GM12878 (cell line): ENCODE measurements around the gene TRAPPC3.

Experiments used
- DPF2 ChIP-seq: fragments of 450-650 bp; IDR thresholded peaks from 2 replicates; pipeline ENCODE4 v1.6.1; 2017; ENCODE audit warnings: mild to moderate bottlenecking
- SRF ChIP-seq, 2 experiments: IDR thresholded peaks; 2 replicates each; pipeline ENCODE4 v1.6.1; 2011; ENCODE audit warnings: low read depth in 2 of 2, low read length in 2 of 2, mild to moderate bottlenecking in 1 of 2, moderate library complexity in 1 of 2
- STAT1 ChIP-seq: fragments of 450-650 bp; conservative IDR thresholded peaks from 2 replicates; pipeline ENCODE4 v1.6.1; 2014; ENCODE audit warnings: antibody characterized with exemption, mild to moderate bottlenecking

DNA sequence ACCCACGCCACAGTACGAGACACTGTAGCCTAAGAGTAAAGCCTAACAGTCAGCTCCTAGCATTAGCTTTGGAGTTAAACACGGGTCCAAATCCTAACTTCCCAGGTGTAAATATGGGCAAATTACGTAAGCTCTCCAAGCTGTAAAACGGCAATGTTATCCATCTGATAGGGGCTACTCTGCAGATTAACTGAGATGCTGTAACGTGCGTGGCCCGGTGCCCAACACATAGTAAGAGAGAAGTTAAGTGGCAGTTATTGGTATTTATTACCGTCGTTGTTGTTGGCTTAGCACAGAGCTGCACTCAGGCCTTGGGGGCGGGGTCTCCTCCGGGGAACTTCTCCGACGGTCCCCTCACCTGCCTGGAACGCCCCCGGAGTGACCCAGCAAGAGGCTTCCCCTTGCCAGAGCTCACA lies 457 bp downstream of the TRAPPC3 start:
- TF ChIP-seq DPF2 (no peak), STAT1 (no peak), SRF (IDR thresholded peaks at IDR 0.05; ENCODE audit: low read depth in 2 of 2, low read length in 2 of 2) (no peak)
